Measurements from ENCODE around the gene PIH1D2.
"Not testable (repeated sequence)": the region's sequence is repeated elsewhere in the genome, so short reads cannot be mapped to it uniquely, and the experiment has no call there.

DNA sequence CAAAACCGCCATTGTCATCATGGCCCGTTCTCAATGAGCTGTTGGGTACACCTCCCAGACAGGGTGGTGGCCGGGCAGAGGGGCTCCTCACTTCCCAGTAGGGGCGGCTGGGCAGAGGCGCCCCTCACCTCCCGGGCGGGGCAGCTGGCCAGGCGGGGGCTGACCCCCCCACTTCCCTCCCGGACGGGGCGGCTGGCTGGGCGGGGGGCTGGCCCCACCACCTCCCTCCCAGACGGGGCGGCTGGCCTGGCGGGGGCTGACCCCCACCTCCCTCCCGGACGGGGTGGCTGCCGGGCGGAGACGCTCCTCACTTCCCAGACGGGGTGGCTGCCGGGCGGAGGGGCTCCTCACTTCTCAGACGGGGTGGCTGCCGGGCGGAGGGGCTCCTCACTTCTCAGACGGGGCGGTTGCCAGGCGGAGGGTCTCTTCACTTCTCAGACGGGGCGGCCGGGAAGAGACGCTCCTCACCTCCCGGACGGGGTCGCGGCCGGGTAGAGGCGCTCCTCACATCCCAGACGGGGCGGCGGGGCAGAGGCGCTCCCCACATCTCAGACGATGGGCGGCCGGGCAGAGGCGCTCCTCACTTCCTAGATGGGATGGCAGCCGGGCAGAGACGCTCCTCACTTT is 46.9 kb downstream of the PIH1D2 start:
- TF ChIP-seq, protein P1, sequence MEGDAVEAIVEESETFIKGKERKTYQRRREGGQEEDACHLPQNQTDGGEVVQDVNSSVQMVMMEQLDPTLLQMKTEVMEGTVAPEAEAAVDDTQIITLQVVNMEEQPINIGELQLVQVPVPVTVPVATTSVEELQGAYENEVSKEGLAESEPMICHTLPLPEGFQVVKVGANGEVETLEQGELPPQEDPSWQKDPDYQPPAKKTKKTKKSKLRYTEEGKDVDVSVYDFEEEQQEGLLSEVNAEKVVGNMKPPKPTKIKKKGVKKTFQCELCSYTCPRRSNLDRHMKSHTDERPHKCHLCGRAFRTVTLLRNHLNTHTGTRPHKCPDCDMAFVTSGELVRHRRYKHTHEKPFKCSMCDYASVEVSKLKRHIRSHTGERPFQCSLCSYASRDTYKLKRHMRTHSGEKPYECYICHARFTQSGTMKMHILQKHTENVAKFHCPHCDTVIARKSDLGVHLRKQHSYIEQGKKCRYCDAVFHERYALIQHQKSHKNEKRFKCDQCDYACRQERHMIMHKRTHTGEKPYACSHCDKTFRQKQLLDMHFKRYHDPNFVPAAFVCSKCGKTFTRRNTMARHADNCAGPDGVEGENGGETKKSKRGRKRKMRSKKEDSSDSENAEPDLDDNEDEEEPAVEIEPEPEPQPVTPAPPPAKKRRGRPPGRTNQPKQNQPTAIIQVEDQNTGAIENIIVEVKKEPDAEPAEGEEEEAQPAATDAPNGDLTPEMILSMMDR (IDR thresholded peaks at IDR 0.05): not testable (repeated sequence)
- not testable (repeated sequence) for TF ChIP-seq POLR2A (IDR thresholded peaks at IDR 0.05)

All from uterus (tissue), 2 donors.